GM19240 (cell line): Measurements from ENCODE around the gene UGT1A9.

Experiments
- DNase-seq: peaks from one replicate; pipeline ENCODE4 v3.0.0; 2011; ENCODE audit warnings: low spot score; ENCODE audit not compliant: insufficient read length

Gene UGT1A9

GRCh38 chr2:233796254-233796653, 124.6 kb downstream of the UGT1A9 start:
- DNase-seq: no peak

DNA sequence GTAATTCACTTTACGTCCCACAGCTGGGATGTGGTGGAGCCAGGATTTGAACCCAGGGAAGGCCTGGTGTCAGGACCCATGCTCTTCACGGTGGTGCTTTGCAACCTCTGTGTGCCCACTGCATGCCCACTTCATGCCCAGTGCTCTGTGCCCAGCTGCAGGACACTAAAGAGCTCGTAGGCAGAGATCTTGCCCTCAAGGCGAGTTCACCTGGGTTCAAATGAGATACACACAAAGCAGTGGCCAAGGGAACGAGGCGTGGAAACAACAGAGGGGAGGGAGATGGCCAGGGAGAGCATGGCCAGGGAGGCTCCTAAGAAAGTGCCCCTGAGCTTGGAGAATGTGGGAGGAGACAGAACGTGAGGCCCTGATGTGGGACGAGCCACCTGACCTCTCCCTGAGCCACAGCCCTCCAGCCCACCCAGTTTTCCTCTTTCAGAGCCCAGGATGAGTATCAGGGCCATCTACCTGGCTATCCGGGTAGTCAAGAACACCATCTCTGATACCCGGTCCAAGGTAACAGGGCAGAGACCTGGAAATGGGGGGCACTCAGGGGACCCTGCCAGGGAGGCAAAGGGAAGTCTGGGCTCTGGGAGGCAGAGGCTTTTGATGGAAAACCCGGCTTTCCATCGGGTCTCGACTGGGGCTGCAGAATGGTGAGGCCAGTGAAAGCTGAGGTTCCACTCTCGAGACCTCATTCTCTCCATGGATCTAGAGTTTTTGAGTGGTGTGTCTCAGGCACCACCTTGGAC, 126.8 kb downstream of the UGT1A9 start:
- no peak for DNase-seq

- no peak for DNase-seq
Measured at GRCh38 chr2:233799087-233799665, 127.5 kb downstream of the UGT1A9 start.

GRCh38 chr2:233799716-233800115, 128.0 kb downstream of the UGT1A9 start:
- DNase-seq: no peak

- no peak for DNase-seq
Measured at GRCh38 chr2:233800208-233800607, 128.5 kb downstream of the UGT1A9 start.

GRCh38 chr2:233801357-233802131, 129.8 kb downstream of the UGT1A9 start:
- DNase-seq: no peak

DNA sequence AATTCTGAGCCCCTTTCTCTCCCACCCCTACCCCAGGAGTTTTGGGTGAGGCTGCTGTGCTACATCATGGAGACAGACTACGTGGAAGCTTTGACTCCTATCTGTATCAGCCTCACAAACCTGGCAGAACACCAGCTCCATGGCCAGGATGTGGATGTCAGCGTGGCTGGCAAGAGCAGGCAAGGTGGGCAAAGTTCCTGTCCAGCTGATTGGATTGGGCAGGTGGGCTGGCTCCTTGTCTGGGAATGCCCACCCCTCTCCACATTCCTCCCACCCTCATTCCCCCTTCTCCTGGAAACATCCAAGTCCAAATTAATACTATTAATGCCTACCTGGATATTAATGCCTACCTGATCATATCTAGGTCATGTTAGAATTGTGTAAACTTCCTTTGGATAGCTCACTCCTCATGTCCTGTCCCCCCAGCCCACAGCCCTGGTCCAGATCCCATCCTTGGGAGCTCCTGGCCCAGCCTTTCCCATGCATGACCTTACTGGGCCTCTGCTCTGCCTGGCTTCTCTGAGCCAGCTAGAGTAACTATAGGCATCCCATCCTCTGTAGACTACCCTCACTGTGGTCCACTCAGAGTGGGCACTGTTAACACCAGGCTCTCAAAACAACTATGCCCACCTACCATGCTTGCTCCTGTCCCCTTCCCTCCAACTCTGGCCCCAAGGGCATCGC, 130.6 kb downstream of the UGT1A9 start:
- no peak for DNase-seq

DNA sequence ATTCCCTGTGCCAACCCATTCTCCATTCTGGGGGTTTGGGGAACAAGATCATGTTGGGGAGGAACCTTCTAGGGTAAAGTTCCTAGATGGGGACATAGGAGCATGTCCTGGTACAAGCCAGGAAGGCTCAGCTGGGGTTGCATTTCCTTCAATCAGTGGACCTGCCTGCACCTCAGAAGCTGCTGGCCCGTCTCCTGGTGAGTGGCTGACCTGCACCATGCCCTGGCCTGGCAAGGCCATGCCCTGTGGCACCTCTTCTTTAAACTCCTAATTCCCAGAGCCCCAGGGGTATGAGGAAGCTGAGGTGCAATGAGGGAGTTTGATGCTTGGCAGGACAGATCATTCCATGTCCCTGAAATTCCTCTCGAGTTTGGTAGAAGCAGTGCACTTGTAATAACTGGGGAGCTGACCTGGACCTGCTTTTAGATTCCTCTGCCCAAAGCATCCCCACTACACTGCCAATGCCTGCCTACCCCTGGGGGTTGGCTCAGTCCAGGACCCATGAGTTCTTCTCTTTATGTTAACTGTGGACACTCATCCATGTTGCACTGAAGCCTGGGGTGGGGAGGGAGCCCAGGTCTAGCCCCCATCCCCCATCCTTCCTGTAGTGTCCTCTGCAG, 131.7 kb downstream of the UGT1A9 start:
- no peak for DNase-seq

DNA sequence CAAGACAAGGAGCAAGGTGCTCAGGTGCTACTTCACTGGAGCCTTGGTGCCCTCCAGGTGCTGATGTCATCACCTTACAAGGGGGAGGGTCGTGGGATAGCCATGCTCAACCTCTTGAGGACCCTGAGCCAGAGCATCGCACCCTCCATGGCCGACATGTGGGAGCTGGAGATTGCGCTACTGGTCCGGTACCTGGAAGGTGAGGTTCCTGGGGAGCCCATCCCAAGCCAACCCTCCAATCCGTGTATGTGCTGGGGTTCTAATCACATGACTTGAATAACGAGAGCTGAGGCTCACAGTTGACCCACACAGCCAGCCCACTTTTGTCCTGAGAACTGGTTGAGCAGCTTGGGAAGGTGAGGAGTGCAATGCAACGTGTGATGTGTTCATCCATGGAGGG, 132.3 kb downstream of the UGT1A9 start:
- no peak for DNase-seq

DNA sequence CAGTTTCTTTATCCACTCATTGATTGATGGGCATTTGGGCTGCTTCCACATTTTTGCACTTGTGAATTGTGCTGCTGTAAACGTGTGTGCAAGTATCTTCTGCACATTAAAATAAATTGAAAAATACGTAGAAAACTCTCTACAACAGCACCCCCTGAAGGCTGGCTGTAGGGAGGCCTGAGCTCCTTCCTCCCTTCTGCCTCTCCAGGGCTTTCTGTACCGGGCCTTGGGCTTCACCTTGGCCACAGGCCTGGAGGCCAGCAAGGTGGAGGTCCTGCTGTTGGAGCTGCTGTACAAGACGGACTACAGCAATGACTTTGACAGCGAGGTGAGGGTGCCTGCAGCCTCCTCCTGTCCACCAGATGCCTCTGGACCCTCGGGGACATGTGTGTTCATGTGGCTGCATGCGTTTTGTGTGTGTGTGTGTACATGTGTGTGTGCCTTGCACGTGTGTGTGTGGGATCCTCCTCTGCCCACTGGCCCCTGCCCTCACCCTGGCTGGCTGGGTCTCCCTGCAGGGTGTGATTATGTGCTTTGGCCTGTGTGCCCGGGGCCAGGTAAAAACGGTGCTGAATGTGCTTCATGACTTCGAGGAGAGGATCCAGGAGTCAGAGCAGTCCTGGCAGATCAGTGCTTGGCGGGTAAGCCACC, 135.6 kb downstream of the UGT1A9 start:
- no peak for DNase-seq

DNA sequence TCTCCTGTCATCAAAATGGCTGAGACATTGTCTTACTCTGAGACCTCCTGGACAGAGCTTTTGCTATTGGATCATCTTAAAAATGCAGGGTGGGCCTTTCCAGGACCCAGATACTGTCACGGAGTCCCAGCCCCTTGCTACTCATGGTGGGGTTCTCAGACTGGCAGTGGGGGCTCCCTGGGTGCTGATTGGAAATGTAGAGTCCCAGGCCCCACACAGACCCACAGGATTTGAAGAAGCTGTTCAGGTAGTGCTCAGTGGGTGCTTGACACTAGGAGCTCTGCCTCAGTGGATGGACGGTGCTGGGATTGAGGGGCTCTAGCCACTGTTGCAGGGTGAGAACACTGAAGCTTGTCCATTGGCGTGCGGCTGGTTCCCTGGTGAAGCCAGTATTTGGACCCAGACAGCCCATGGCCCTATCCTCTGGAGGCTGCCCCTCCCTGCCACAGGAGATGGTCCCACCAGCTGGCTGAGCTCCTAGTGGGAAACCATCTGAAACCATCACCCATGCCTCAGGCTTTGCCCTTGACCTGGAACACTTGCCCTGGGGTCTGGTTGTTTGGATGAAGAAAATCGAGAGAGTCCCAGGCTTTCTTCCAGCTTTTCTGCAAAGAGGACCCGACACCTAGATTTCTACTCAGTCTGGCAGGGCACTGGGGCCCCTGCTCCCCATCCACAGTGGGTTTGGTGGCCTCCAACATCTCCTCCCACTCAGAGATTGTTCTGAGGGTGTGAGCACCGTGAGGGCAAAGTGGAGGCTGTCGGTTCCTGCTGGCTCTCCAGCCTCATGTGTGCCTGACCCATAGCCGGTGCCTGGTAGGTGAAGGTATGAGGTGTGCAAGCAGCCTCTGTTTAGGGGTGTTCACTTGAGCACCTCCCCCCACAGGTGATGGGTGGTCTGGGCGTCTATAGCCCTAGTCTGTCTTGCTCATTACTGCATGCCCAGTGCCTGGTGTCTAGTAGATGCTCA, 136.6 kb downstream of the UGT1A9 start:
- no peak for DNase-seq

GRCh38 chr2:233810385-233810784, 138.7 kb downstream of the UGT1A9 start:
- no peak for DNase-seq

GRCh38 chr2:233811087-233811486, 139.4 kb downstream of the UGT1A9 start:
- DNase-seq: no peak

GRCh38 chr2:233811732-233812131, 140.0 kb downstream of the UGT1A9 start:
- DNase-seq: no peak

- no peak for DNase-seq
Measured at GRCh38 chr2:233813236-233814055, 141.7 kb downstream of the UGT1A9 start.

GRCh38 chr2:233814056-233814835, 142.5 kb downstream of the UGT1A9 start:
- no peak for DNase-seq

DNA sequence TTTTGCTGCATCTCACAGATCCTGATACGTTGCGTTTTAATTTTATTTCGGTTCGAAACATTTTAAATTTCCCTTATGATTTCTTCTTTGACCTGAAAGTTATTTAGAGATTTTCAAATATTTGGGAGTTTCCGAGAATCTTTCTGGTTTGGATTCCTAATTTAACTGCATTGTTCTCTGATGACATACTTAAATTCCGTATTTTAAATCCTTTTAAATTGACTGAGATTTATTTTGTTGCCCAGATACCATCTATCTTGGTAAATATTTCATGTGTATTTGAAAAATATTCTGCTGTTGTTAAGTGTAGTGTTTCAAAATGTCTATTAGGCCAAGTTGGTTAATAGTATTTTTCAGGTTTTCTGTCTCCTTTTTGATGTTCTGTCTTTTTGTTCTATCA, 144.2 kb downstream of the UGT1A9 start:
- DNase-seq: no peak

DNA sequence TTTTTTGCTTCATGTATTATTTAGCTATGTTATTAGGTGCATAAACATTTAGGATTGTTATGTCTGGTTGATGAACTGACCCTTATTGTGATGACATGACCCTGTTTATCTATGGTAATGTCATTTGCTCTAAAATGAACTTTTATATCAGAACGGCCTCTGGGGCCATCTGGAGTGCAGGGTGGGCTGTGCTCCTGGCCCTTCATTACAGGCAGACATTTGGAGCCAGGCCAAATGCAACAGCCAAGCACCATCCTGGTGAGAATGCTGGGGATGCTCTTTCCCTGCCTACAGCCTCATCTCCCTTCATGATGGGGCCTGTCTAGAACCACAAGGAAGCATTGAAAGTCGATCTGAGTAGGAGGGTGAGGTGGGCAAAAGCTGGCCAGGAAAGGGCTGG, 144.6 kb downstream of the UGT1A9 start:
- no peak for DNase-seq
